H1 (cell line): ENCODE data around the gene LAPTM4A. TPM values are rescaled to one million over a fixed set of nuclear protein-coding genes. Genes with fewer than 3 reads are reported as not detected.

Experiments
- EP300 ChIP-seq, 2 experiments: IDR thresholded peaks; 1 replicate in 1 of 2; 2 replicates in 1 of 2; pipeline ENCODE4 v1.6.1; 2011 to 2012; ENCODE audit warnings: low read depth in 2 of 2, low read length in 2 of 2, mild to moderate bottlenecking in 2 of 2, borderline replicate concordance in 1 of 2, inconsistent platforms in 1 of 2, moderate library complexity in 1 of 2
- polyA plus RNA-seq, 7 experiments: library from polyadenylated mRNA; depleted of rRNA in 3 of 7; stranded (reverse) in 5 of 7; unstranded in 2 of 7; fragments of >200 nt in 5 of 7; fragments of 200-250 nt in 2 of 7; gene quantifications; 1 replicate in 5 of 7; 2 replicates in 1 of 7; 4 replicates in 1 of 7; pipeline versions ENCODE4 v1.2.1 to v1.2.3, GENCODE V29; 2011 to 2013; ENCODE audit warnings: missing spikeins in 2 of 7, mixed read lengths in 2 of 7
- total RNA-seq: library from RNA; stranded (reverse); fragmentation: NEBNext Ultra II Directional; extraction: Animal tissue kit (Norgen Biotek cat#: 25700); gene quantifications from 2 replicates; pipeline ENCODE4 v1.2.1, GENCODE V29; 2021
- TF ChIP-seq, protein P1 (sequence below): fragments of 300-600 bp; sonication (generic); IDR thresholded peaks from 2 replicates; pipeline ENCODE4 v1.7.1; 2012; ENCODE audit warnings: low read length, moderate library complexity, mild to moderate bottlenecking, inconsistent platforms; ENCODE audit not compliant: insufficient replicate concordance
- TF ChIP-seq, protein P2 (sequence below): IDR thresholded peaks from 2 replicates; pipeline ENCODE4 v1.6.1; 2011; ENCODE audit warnings: low read length, improper control_type of control experiment

Gene LAPTM4A
- total and polyA plus RNA-seq, 2 of the 8 experiments (the other 6 are each of a cell fraction or from before 2014, with no cell fraction given) = 193 to 419 TPM

GRCh38 chr2:20049637-20050036 lies 1.8 kb downstream of the LAPTM4A start (continued):
- TF ChIP-seq, protein P1, sequence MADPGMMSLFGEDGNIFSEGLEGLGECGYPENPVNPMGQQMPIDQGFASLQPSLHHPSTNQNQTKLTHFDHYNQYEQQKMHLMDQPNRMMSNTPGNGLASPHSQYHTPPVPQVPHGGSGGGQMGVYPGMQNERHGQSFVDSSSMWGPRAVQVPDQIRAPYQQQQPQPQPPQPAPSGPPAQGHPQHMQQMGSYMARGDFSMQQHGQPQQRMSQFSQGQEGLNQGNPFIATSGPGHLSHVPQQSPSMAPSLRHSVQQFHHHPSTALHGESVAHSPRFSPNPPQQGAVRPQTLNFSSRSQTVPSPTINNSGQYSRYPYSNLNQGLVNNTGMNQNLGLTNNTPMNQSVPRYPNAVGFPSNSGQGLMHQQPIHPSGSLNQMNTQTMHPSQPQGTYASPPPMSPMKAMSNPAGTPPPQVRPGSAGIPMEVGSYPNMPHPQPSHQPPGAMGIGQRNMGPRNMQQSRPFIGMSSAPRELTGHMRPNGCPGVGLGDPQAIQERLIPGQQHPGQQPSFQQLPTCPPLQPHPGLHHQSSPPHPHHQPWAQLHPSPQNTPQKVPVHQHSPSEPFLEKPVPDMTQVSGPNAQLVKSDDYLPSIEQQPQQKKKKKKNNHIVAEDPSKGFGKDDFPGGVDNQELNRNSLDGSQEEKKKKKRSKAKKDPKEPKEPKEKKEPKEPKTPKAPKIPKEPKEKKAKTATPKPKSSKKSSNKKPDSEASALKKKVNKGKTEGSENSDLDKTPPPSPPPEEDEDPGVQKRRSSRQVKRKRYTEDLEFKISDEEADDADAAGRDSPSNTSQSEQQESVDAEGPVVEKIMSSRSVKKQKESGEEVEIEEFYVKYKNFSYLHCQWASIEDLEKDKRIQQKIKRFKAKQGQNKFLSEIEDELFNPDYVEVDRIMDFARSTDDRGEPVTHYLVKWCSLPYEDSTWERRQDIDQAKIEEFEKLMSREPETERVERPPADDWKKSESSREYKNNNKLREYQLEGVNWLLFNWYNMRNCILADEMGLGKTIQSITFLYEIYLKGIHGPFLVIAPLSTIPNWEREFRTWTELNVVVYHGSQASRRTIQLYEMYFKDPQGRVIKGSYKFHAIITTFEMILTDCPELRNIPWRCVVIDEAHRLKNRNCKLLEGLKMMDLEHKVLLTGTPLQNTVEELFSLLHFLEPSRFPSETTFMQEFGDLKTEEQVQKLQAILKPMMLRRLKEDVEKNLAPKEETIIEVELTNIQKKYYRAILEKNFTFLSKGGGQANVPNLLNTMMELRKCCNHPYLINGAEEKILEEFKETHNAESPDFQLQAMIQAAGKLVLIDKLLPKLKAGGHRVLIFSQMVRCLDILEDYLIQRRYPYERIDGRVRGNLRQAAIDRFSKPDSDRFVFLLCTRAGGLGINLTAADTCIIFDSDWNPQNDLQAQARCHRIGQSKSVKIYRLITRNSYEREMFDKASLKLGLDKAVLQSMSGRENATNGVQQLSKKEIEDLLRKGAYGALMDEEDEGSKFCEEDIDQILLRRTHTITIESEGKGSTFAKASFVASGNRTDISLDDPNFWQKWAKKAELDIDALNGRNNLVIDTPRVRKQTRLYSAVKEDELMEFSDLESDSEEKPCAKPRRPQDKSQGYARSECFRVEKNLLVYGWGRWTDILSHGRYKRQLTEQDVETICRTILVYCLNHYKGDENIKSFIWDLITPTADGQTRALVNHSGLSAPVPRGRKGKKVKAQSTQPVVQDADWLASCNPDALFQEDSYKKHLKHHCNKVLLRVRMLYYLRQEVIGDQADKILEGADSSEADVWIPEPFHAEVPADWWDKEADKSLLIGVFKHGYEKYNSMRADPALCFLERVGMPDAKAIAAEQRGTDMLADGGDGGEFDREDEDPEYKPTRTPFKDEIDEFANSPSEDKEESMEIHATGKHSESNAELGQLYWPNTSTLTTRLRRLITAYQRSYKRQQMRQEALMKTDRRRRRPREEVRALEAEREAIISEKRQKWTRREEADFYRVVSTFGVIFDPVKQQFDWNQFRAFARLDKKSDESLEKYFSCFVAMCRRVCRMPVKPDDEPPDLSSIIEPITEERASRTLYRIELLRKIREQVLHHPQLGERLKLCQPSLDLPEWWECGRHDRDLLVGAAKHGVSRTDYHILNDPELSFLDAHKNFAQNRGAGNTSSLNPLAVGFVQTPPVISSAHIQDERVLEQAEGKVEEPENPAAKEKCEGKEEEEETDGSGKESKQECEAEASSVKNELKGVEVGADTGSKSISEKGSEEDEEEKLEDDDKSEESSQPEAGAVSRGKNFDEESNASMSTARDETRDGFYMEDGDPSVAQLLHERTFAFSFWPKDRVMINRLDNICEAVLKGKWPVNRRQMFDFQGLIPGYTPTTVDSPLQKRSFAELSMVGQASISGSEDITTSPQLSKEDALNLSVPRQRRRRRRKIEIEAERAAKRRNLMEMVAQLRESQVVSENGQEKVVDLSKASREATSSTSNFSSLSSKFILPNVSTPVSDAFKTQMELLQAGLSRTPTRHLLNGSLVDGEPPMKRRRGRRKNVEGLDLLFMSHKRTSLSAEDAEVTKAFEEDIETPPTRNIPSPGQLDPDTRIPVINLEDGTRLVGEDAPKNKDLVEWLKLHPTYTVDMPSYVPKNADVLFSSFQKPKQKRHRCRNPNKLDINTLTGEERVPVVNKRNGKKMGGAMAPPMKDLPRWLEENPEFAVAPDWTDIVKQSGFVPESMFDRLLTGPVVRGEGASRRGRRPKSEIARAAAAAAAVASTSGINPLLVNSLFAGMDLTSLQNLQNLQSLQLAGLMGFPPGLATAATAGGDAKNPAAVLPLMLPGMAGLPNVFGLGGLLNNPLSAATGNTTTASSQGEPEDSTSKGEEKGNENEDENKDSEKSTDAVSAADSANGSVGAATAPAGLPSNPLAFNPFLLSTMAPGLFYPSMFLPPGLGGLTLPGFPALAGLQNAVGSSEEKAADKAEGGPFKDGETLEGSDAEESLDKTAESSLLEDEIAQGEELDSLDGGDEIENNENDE = no peak
- TF ChIP-seq EP300 (IDR thresholded peaks at IDR 0.05; ENCODE audit: borderline replicate concordance in 1 of 2, low read depth in 2 of 2, low read length in 2 of 2) = no peak
- TF ChIP-seq, protein P2, sequence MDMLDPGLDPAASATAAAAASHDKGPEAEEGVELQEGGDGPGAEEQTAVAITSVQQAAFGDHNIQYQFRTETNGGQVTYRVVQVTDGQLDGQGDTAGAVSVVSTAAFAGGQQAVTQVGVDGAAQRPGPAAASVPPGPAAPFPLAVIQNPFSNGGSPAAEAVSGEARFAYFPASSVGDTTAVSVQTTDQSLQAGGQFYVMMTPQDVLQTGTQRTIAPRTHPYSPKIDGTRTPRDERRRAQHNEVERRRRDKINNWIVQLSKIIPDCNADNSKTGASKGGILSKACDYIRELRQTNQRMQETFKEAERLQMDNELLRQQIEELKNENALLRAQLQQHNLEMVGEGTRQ = no peak
- TF ChIP-seq, all 59 proteins: peak for 0
